Left ventricle myocardium superior (tissue), 1 donor: Measurements from ENCODE around the gene MRPL22. TPM values are rescaled to one million over a fixed set of nuclear protein-coding genes. Genes with fewer than 3 reads are reported as not detected.
"Not testable (repeated sequence)": the region's sequence is repeated elsewhere in the genome, so short reads cannot be mapped to it uniquely, and the experiment has no call there.

Experiments used
- ATAC-seq: fragments of 200-7000 bp; cut with Tn5 transposase; one replicate; pipeline ENCODE4 v1.9.1; 2020; ENCODE audit warnings: mild to moderate bottlenecking, moderate library complexity
- DNase-seq: peaks from one replicate; pipeline ENCODE4 v3.0.0-alpha.2; 2020
- intact Hi-C: fragments of 100-400 bp; cut with micrococcal nuclease; formaldehyde crosslinking; loops from one replicate; pipeline ENCODE4 v1.11.0; 2022
- total RNA-seq: library from RNA; stranded (reverse); fragmentation: NEBNext Ultra II Directional; extraction: Animal tissue kit (Norgen Biotek cat#: 25700); gene quantifications from one replicate; pipeline ENCODE4 v1.2.1, GENCODE V29; 2021
- donor health status: DM: no; HTN: yes; CAD: no; lungs with severe emphysema.

MRPL22 gene
- total RNA-seq, 1 donor from 2014 or later, result 79.1 TPM

- ATAC-seq (peak; percentile 95), DNase-seq (peak; percentile 92)
- intact Hi-C loops, result no loop called here
These were observed 3.0 kb upstream of the MRPL22 start, which contains the start of gene GEMIN5 for GRCh38 chr5:154937718-154938466. GEMIN5 (minus strand) TSS chr5:154938211; CDS start chr5:154938133, 78 bp downstream.

DNA sequence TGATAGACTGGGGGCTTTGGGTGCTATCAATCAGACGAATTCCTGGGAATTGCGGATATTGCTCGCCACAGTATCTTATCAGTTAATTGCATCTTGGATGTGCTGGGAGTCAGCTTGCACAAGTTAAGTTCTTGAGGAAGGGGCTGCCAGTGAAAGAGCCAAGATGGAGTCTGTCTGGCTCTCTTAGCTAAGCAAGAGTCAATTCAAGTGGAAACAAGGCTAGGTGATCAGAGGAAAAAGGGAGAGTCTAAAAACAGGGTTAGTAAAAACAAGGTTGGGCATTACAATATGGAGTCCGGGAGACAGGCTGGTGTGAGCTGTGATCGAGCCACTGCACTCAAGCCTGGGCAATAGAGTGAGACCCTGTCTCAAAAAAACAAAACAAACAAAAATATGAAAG is 1.5 kb upstream of the MRPL22 start:
- ATAC-seq, DNase-seq, intact Hi-C loops: not testable (repeated sequence)

- no peak for DNase-seq
- ATAC-seq, result no peak
These were observed 500 bp upstream of the MRPL22 start for GRCh38 chr5:154940375-154940771.

DNA sequence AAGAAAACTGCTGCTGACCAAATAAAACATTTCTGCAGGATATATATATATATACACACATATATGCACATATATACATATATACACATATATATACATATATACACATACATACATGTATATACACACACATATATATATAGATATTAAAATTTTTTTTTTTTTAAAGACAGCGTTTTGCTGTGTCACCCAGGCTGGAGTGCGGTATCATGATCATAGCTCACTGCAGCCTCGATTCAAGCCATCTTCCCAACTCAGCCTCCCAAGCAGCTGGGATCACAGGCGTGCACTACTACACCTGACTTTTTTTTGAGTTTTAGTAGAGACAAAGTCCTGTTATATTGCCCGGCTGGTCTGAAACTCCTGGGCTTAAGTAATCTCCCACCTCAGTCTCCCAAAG is 2.7 kb downstream of the MRPL22 start:
- ATAC-seq, result no peak
- intact Hi-C loops, result no loop called here
- DNase-seq, result no peak

More at GRCh38 chr5:154940375-154940771, 500 bp upstream of the MRPL22 start:
- intact Hi-C loops, result no loop called here

GRCh38 chr5:154944716-154945115 is 3.8 kb downstream of the MRPL22 start:
- DNase-seq, result no peak
- intact Hi-C loops, result no loop called here
- no peak for ATAC-seq

DNA sequence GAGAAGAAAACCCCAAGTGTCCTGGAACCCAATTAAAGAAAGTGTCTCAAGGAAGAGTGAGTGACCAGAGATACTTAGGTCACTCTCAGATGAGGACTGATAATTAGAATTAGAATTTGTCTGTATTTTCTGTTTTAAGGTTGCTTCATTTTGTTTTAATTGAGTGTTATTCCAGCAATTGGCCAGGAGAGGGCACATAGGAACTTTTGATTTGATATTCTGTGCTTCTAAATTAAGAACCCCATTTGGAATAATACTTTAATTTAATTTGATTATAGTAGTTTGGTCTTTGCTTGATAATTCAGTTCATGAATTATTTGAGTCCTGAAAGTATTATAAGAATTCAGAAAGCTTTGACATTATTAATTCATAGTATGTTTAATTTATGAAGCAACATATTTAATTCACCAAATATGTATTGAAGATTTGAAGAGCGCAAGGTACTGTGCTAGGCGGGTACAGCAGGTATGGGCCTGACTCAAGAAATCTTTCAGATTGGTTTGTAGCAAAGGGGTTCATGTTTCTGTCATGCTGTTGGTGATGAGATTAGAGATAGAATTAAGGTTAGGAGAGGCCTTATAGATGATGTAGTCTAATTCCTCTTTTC is 4.9 kb downstream of the MRPL22 start:
- ATAC-seq, result no peak
- intact Hi-C loops, result no loop called here

DNA sequence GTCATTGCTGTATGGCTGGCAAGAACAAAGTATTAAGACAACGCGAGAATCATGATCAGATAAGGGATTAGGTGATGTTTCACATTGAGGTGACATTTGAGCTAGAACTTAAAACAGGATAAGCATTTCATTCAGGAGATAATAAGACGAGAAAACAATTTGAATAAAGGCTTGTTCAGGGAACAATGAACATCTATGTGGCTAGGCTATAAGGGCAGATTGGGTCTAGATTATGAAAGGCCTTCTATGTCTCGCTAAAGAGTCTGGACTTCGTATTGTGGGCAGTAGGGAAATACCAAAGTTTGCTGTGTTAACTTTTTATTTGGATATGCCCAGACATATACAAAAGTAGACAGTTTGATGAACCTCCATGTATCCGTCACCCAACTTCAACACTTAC is 6.9 kb downstream of the MRPL22 start:
- no peak for ATAC-seq

More for the DNA sequence above, 4.9 kb downstream of the MRPL22 start:
- no peak for DNase-seq

DNA sequence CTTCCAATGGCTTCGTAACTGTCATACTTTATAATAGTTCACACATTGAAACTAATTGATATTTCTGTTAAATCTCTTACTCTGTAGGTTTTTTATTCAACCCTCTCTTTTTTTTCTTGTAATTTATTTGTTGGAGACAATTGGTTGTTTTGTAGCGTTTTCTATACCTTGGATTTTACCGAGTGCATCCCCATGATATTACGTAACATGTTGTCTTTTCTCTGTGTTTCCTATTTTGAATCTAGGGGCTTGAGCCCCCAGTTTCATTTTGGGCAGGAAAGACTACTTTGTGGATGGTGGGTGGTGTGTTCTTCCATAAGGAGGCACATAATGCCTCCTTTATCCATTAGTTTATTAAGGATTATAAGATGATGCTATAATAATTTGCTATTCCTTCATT is 7.4 kb downstream of the MRPL22 start:
- no peak for DNase-seq
- ATAC-seq, result no peak
- intact Hi-C loops, result no loop called here

More for the DNA sequence above, 6.9 kb downstream of the MRPL22 start:
- intact Hi-C loops, result no loop called here
- DNase-seq, result no peak

DNA sequence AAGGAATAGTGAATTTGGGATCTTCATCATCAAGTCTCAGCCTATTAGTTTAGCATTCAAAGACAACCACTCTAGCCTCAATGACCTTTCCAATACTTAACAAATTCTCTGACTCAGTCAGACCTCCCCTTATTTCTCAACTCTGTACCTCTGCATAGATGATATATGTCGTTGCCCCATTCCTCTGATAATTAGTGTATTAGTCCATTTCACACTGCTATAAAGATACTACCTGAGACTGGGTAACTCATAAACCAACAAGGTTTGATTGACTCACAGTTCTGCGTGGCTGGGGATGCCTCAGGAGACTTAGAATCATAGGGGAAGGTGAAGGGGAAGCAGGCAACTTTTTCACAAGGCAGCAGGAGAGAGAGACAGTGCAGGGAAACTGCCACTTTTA is 8.9 kb downstream of the MRPL22 start:
- ATAC-seq (no peak), DNase-seq (no peak)
- intact Hi-C loops, result no loop called here

GRCh38 chr5:154956712-154957111 is 15.8 kb downstream of the MRPL22 start:
- no peak for ATAC-seq
- intact Hi-C loops, result no loop called here
- DNase-seq, result no peak

DNA sequence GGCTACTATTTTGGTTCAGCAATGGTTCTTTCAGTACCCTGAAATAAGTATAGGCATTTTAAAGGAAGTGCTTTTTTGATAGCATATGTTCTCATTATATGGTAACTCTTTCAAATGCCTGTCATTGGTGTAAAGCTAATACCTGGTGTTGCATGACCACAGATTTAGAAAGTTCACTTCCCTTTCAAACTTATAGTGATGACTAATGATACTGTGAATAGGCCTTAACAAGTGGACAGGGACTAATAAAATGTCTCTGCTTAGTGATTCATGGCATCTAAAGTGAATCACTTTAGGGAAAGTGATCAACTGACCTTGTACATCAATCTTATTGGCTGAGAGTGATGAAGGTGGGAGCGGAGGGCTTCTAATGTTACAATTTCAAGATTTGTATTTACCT is 21.6 kb downstream of the MRPL22 start:
- ATAC-seq, result no peak
- intact Hi-C loops, result loop anchor here (10.0 kb wide), 1 partner anchor 652 kb away; no protein-coding TSS in a partner anchor

GRCh38 chr5:154966081-154966841 is 25.4 kb downstream of the MRPL22 start:
- intact Hi-C loops, result loop anchor here (10.0 kb wide), 1 partner anchor 649 kb away; no protein-coding TSS in a partner anchor
- DNase-seq (no peak), ATAC-seq (peak; percentile 18)

More for the DNA sequence above, 21.6 kb downstream of the MRPL22 start:
- no peak for DNase-seq

DNA sequence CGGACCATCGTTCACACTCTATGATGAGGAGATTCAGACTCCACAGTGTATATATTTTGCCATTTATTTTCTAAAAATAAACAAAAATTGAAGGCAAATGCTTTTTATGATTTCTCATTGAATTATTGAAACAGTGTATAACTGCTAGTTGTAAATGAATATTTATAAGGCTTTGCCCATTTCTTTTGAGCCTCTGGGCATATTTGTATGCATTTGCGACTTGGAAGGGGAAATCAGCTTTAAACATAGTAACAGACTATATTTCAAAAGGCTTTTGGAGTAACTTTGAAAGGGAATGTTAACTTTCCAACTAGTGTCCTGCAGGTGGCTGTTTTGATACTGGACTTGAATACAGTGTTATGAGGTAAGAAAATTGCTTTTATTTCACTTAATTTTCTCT is 26.0 kb downstream of the MRPL22 start:
- no peak for DNase-seq
- intact Hi-C loops, result loop anchor here (10.0 kb wide), 1 partner anchor 648 kb away; no protein-coding TSS in a partner anchor
- ATAC-seq, result no peak

DNA sequence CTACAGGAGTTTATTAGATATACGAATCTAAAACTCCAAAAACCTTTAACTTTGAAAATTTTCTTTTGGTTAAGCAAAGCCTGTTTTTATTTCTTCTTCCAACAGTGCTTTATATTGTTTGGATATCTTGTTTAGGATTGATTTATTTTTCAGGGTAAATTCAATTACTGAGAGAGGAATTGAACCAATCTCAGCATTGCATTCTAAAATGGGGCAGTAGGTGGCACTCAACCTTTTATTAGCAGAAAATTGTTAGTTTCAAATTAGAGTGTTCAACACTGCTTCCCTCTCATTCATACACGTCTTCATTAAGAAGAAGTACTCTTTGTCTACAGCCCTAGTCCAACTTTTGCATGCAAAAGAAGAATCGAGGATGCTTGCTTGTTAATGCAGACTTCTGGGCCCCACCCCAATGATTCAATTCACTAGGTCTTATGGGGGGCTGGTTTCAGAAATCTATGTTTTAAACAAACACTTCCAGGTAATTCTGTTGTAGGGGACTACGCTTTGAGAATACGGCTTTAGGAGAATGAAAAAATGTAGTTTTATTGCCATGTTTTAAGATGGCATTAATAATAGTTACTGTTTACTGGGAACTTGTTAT is 26.6 kb downstream of the MRPL22 start:
- intact Hi-C loops, result loop anchor here (10.0 kb wide), 1 partner anchor 647 kb away; no protein-coding TSS in a partner anchor

DNA sequence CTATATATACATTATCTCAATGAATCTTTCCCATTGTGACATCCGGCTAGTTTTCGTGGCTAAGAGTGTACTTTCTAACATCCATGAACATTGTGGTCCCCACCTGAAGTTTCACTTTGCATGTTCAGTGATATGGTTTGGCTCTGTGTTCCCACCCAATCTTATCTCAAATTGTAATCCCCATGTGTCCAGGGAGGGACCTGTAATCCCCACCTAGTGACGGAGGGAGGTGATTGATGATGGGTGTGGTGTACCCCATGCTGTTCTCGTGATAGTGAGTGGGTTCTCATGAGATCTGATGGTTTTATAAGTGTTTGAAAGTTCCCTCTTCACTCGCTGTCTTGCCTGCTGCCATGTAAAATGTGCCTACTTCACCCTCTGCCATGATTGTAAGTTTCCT is 28.1 kb downstream of the MRPL22 start:
- DNase-seq (no peak), ATAC-seq (no peak)
- intact Hi-C loops, result loop anchor here (10.0 kb wide), 1 partner anchor 646 kb away; no protein-coding TSS in a partner anchor

More for the DNA sequence above, 26.6 kb downstream of the MRPL22 start:
- ATAC-seq (peak; percentile 25), DNase-seq (no peak)

GRCh38 chr5:154970759-154971158 is 29.9 kb downstream of the MRPL22 start:
- DNase-seq (no peak), ATAC-seq (no peak)
- intact Hi-C loops, result loop anchor here (10.0 kb wide), 1 partner anchor 164 kb away; no protein-coding TSS in a partner anchor

DNA sequence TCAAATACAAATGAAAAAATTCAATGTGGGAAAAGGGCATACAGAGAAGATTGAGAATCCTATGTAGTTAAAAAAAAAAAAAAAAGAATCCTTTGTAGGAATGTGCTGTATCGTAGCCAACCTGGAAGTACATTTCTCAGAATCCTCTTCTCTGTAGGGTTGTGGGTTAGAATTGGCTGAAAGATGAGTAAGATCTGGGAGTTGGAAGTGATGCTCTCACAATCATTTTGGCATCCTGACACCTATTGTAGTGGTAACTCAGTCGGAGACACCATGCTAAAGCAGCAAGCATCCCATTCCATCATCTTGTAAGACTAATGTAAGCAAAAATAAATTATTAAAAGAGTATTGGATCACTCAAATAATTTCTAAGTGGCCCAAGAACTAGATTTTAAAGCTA is 30.6 kb downstream of the MRPL22 start:
- no peak for DNase-seq
- intact Hi-C loops, result loop anchor here (10.0 kb wide), 1 partner anchor 163 kb away; no protein-coding TSS in a partner anchor
- no peak for ATAC-seq

DNA sequence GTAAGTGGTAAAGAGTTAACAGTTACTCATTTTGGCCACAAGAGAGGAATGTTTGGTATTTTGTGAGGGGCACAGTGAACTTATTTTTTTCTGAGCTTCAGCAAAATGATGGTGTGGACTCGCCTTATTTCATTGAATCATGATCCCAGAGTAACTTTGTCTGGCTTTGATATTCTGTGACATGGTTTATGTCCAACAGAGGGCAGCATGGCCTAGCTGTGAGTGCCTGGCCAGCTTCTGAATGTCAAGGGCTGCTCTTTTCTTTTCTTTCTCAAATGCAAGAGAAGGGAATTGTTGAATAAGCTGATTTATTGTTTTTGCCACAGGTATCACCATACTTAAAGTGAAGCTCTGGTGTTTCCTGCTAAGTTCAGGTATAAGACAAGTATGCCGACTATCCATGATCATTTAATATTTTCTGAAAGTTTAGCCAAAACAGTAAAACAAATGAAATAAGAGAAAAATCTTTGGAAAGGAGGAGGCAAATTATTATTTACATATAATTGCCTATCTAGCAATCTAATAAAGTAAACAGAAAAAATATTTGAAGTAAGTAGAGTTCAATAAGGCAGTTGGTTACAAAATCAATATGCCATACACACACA is 31.7 kb downstream of the MRPL22 start:
- peak; percentile 79 for ATAC-seq
- DNase-seq, result peak; percentile 39
- intact Hi-C loops, result loop anchor here (10.0 kb wide), 1 partner anchor 162 kb away; no protein-coding TSS in a partner anchor
